Ectodermal cell (in vitro differentiated cells): Measurements from ENCODE around the gene NLRC5.

Experiments used
- H3K27ac ChIP-seq: 2 replicates; pipeline ENCODE4 v1.7.0; 2013; ENCODE audit warnings: mild to moderate bottlenecking, low read depth, low read length; ENCODE audit not compliant: insufficient read depth, poor library complexity, severe bottlenecking
- H3K27me3 ChIP-seq: 2 replicates; pipeline ENCODE4 v1.7.0; 2013; ENCODE audit warnings: mild to moderate bottlenecking, low read length; ENCODE audit not compliant: insufficient read depth, control insufficient read depth, poor library complexity, severe bottlenecking
- H3K36me3 ChIP-seq: one replicate; pipeline ENCODE4 v1.7.0; 2013; ENCODE audit warnings: low read length; ENCODE audit not compliant: control insufficient read depth, insufficient read depth
- H3K4me1 ChIP-seq: one replicate; pipeline ENCODE4 v1.7.0; 2013; ENCODE audit warnings: low read length; ENCODE audit not compliant: control insufficient read depth, insufficient read depth
- H3K4me3 ChIP-seq: 2 replicates; pipeline ENCODE4 v1.7.0; 2013; ENCODE audit warnings: low read depth, low read length, control low read depth; ENCODE audit not compliant: insufficient read depth
- H3K9me3 ChIP-seq: 2 replicates; pipeline ENCODE4 v1.7.0; 2013; ENCODE audit warnings: mild to moderate bottlenecking, low read length, moderate library complexity; ENCODE audit not compliant: control insufficient read depth
- WGBS, 2 experiments: methylation state at CpG; one replicate each; pipeline ENCODE4 v1.1.7; 2013; ENCODE audit warnings: missing lambda C conversion rate in 2 of 2; 5-methylcytosine and 5-hydroxymethylcytosine counted together

The NLRC5 gene

DNA sequence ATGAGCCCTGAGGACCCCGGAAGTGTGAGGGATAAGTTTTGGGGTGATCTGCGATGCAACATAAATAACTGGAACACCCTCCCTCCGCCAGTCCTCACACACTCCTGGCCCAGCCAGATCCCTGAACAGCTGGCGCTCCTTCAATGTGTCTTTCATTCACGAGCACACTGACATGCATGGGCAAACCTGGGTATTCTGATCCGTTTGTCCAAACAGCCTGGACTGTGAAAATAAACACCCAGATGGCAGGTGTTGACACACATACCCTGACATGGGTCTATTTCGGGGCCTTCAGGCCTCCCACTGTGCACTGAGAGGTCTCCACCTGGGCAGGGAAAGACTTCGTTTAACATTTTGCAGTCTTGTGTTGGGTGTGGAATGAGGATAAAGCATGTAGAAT is 100.0 kb downstream of the NLRC5 start:
- Histone ChIP-seq H3K9me3 (no peaks in the 10 kb centered on the region), H3K4me3 (no peak overlapping the region), H3K27me3 (peaks cover 38% of the 10 kb centered on the region), H3K36me3 (no peaks in the 10 kb centered on the region), H3K27ac (no peak overlapping the region), H3K4me1 (no peaks in the 10 kb centered on the region)
- 88 to 89% methylated on average over 8 of the region's 8 CpGs for WGBS, 2 experiments

- H3K4me3 ChIP-seq, result peak overlapping the region; percentile 60
- peaks cover 38% of the 10 kb centered on the region for H3K27me3 ChIP-seq
- H3K27ac ChIP-seq, result no peak overlapping the region
- H3K36me3 ChIP-seq, result no peaks in the 10 kb centered on the region
- no peaks in the 10 kb centered on the region for H3K9me3 ChIP-seq
- no peaks in the 10 kb centered on the region for H3K4me1 ChIP-seq
- 5 to 7% methylated on average over 24 of the region's 24 CpGs for WGBS, 2 experiments
Observed at GRCh38 chr16:57091200-57091974, 102.0 kb downstream of the NLRC5 start.

DNA sequence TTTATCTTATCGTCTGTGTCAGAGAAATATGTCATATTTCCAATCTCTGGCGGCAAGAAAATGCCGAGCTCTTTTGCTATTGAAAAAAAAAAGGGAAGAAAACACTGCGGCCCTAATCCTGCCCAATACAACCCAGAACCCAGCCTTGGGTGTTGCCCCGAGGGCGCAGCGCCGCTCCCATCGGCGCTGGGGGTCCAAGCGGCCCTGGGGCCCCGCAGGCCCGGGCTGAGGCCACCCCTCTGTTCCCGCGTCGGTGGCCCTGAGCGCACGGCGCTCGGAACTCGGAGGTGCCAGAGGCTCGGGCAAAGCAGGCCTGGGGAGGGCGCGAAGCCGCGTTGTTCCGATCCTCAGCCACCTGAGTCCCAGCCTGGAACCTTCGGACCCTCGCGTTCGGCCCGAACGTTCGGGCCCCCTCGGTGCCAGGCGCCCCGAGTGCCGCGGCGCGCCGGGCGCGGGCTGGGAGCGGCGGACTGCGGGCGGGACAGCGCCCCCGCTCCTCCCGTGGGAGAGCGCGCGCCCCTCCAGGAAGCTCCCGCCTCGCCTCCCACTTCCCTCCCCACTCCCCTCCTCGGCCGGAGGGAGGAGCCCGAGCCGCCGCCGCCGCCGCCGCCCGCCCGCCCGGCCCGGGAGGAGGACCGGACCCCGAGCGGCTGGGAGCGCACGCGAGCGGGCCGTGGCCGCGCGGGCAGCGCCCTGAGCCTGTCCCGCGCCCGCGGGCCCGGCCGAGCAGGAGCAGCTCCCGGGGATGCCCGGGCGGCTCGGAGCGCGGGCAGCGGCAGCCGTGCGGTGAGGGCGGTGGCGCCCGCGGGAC is 102.8 kb downstream of the NLRC5 start, which contains the start of gene CPNE2:
Gene CPNE2 (plus strand): TSS at position 609 of the 811 bp plus-strand sequence. CDS start 18,160 bp downstream, outside the sequence.
- no peaks in the 10 kb centered on the region for H3K36me3 ChIP-seq
- H3K9me3 ChIP-seq, result no peaks in the 10 kb centered on the region
- no peak within 1 kb of the TSS for H3K27ac ChIP-seq
- peaks cover 38% of the 10 kb centered on the region for H3K27me3 ChIP-seq
- 0 to 1% methylated on average over 100 of the region's 100 CpGs for WGBS, 2 experiments
- H3K4me3 ChIP-seq, result peak within 1 kb of the TSS; percentile 60
- no peaks in the 10 kb centered on the region for H3K4me1 ChIP-seq

DNA sequence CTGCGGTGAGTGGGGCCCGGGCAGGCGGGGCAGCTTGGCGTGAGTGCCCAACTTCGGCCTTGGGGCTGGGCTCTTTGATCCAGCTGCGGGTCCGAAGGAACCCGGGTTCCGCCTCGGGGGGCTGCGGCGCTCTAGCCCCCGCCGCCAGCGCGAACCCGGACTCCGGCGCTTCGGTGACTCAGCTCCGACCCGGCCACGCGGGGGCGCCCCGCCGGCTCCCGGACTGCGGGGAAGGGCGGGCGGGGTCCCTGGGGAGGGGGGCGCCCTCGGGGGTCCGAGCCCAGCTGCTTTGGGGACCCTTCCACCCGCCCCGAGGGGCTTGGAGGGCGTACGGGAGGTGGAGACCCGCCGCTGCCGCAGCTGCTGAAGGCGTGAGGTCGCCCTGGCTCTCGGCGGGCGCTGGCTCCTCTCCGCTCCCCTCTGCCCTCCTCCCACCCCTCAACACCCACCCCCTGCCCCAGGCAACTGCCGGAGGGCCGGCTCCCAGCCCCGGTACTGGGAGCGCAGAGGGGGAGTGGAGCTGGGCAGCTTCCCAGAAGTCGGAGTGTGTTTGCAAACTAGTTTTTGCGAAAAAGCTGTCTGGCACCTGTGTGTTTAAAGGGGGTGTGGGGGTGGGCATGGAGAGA is 103.5 kb downstream of the NLRC5 start:
- no peaks in the 10 kb centered on the region for H3K9me3 ChIP-seq
- H3K27me3 ChIP-seq, result peaks cover 38% of the 10 kb centered on the region
- H3K4me1 ChIP-seq, result no peaks in the 10 kb centered on the region
- WGBS, 2 experiments, result 0 to 1% methylated on average over 53 of the region's 53 CpGs
- no peaks in the 10 kb centered on the region for H3K36me3 ChIP-seq
- H3K4me3 ChIP-seq, result peak overlapping the region; percentile 60
- no peak overlapping the region for H3K27ac ChIP-seq

DNA sequence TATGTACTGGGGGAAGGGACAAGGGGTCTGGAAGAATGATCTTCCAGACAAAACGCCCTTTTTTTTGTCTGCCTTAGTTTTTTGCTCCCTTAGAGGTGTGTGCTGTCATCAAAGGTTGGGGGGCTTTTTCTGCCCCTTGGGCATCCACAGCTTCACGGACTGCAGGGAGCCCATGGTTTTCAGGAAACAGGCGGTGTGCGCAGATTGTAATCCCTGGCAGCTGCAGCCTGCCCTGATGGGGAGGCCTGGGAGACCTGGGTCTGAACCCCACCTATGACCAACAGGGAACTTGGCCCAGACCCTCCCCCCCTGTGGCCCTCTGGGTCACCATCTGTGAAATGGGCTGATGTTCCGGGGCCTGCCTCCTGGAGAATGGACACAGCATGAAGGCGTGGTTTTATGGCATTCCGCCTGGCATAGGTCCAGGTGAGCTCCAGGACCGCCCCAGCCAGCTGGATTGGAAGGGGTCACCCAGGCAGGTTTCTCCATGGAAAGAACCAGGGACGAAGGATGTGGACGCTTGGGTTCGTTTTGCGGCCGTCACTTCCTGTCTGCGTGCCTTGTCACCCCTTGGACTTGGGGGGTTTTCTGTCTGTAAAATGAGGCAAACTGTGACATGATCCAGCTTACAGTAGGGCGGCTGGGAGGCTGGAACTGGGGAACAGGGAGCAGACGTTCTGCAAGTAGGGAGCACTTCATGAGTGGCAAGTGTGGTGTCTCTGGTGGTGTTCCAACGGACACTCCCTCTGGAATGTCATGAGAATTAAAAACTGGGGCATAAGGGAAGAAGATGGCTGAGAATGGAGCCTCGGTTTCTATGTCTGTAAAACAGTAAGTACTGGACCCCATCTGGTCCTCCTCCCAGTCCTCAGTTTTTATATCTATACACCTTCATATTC is 104.6 kb downstream of the NLRC5 start:
- H3K4me1 ChIP-seq, result no peaks in the 10 kb centered on the region
- H3K4me3 ChIP-seq, result peak overlapping the region; percentile 60
- H3K27ac ChIP-seq, result no peak overlapping the region
- no peaks in the 10 kb centered on the region for H3K9me3 ChIP-seq
- H3K36me3 ChIP-seq, result no peaks in the 10 kb centered on the region
- peaks cover 38% of the 10 kb centered on the region for H3K27me3 ChIP-seq
- WGBS, 2 experiments, result 88 to 89% methylated on average over 18 of the region's 18 CpGs

- WGBS, 2 experiments, result 81 to 83% methylated on average over 5 of the region's 5 CpGs
- H3K4me3 ChIP-seq, result no peak overlapping the region
- peaks cover 38% of the 10 kb centered on the region for H3K27me3 ChIP-seq
- H3K36me3 ChIP-seq, result no peaks in the 10 kb centered on the region
- H3K27ac ChIP-seq, result no peak overlapping the region
- H3K9me3 ChIP-seq, result no peaks in the 10 kb centered on the region
- no peaks in the 10 kb centered on the region for H3K4me1 ChIP-seq
Observed at GRCh38 chr16:57094911-57095310, 105.6 kb downstream of the NLRC5 start.

DNA sequence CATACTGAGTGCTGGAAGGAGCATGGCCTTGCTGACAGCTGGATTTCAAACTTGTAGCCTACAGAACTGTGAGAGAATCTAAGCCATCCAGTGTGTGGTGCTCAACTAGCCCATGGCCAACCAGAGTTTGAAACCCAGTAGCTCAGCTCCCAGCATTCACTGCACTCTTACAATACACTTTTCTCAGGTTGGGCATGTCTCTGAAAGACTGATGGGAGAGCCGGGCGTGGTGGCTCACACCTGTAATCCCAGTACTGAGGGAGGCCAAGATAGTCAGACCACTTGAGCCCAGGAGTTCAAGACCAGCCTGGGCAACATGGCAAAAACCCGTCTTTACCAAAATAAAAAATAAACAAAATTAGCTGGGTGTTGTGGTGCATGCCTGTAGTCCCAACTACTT is 106.8 kb downstream of the NLRC5 start:
- Histone ChIP-seq H3K4me3 (no peak overlapping the region), H3K36me3 (no peaks in the 10 kb centered on the region), H3K9me3 (no peaks in the 10 kb centered on the region), H3K4me1 (no peaks in the 10 kb centered on the region), H3K27me3 (peaks cover 29% of the 10 kb centered on the region), H3K27ac (no peak overlapping the region)
- WGBS, 2 experiments, result 91 to 96% methylated on average over 3 of the region's 3 CpGs

GRCh38 chr16:57096793-57097192 is 107.4 kb downstream of the NLRC5 start:
- no peaks in the 10 kb centered on the region for H3K4me1 ChIP-seq
- WGBS, 2 experiments, result 90 to 94% methylated on average over 2 of the region's 2 CpGs
- H3K9me3 ChIP-seq, result no peaks in the 10 kb centered on the region
- peaks cover 23% of the 10 kb centered on the region for H3K27me3 ChIP-seq
- no peak overlapping the region for H3K27ac ChIP-seq
- no peaks in the 10 kb centered on the region for H3K36me3 ChIP-seq
- no peak overlapping the region for H3K4me3 ChIP-seq

DNA sequence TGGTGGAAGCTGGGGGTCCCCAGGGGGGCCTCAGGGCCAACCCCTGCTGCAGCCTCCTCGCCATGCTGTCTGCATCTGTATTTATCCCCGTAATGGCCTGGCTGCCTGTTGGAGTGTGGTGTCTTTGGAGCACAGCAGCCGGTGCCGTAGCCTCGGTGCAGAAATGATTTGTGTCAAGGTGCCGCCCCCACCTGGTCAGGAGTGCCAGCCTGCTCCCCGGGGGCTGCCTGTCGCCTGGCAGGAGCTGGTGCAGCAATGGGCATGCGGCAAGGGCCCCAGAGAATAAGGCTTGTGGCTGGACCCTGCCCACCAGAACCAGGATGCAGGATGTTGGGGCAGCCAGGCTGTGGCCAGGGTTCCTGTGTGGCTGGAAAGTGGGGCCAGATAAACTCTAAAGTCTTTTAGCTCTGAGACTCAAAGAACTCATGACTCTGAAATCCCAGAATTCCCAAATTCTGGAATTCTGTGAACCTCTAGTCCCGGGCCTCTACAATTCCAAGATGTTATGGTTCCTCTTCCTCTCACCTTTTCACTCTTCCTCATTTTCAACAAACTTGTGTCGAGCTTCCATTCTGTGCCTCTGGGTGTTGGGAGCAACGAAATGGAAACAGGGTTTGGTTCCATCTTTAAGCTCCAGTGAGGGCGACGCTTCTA is 109.0 kb downstream of the NLRC5 start:
- Histone ChIP-seq H3K27ac (no peak overlapping the region), H3K9me3 (no peaks in the 10 kb centered on the region), H3K4me3 (no peak overlapping the region), H3K4me1 (peaks cover 2% of the 10 kb centered on the region), H3K27me3 (peaks cover 9% of the 10 kb centered on the region), H3K36me3 (no peaks in the 10 kb centered on the region)
- WGBS, 2 experiments, result 82 to 83% methylated on average over 14 of the region's 14 CpGs
